CD4-positive, alpha-beta T cell treated with Interleukin-2 at 100 ng/mL for 4 hours (primary cell): ENCODE results near the gene INKA1.

Experiments used
- DNase-seq: peaks from one replicate; pipeline ENCODE4 v3.0.0-alpha.2; 2020; ENCODE audit warnings: low spot score

The INKA1 gene

GRCh38 chr3:49786357-49787181 is 16.5 kb upstream of the INKA1 start, which contains the start of gene IP6K1:
TSS of gene IP6K1 (minus strand) at chr3:49786542. CDS start at chr3:49748040, 38,502 bp downstream.
- peak; percentile 100 for DNase-seq

- no peak for DNase-seq
Observed at GRCh38 chr3:49787182-49787464, 15.9 kb upstream of the INKA1 start.

- DNase-seq = no peak
Observed at GRCh38 chr3:49787536-49787935, 15.5 kb upstream of the INKA1 start.

- DNase-seq = no peak
Observed at GRCh38 chr3:49788056-49788455, 15.0 kb upstream of the INKA1 start.

DNA sequence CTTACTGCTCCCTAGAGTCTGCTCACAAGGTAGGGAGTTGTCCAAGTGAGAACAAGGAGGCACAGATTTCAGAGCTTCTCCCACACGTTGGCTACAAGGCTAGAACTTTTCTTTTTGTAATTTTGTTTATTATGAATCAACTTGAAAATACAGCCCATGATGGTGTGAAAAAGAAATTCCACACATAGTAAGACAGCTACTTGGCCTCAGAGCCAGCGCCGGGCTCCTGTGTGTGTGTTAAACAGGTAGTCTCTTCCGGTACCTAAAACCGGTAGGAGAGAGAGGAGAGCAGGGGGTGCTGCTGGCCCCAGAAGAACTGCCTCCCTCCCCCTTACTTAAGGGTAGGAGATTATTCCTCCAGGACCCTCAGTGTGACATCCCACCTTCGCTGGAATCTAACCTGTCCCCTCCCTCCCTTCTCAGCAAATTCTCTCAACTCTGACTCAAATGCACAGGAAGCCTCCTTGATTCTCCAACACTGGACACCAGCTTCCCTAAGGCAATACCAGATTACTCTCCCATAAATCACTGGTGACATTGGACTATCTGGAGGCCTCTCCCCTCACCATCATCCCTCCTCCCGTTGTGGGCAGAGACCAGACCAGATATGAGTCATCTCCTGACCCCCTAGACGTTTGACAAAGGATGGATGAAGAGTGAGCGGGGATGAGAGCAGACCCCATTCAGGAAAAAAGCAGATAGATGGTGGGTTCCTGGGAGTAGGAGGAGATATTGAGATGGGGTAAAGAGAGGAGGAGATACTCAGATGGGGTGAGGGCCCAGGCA is 12.2 kb upstream of the INKA1 start:
- no peak for DNase-seq

DNA sequence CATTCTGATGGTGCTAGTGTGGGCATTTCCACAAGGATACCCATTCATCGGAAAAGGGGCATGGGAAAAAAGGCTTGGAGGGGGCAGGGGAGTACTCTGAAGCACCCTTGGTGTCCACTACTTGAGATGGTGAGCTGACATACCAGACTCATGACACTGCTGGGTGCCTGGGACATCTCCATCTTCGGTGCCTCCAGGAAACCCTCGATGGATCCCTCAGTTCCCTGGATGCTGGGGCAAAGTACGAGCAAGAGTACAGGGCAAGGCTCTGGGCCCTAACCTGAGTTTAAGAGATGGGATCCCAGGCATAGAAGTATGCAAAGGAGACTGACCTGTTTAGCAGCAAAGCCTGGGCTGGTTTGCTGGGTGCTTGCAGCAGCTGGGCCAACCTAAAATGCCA is 11.5 kb upstream of the INKA1 start:
- no peak for DNase-seq

DNA sequence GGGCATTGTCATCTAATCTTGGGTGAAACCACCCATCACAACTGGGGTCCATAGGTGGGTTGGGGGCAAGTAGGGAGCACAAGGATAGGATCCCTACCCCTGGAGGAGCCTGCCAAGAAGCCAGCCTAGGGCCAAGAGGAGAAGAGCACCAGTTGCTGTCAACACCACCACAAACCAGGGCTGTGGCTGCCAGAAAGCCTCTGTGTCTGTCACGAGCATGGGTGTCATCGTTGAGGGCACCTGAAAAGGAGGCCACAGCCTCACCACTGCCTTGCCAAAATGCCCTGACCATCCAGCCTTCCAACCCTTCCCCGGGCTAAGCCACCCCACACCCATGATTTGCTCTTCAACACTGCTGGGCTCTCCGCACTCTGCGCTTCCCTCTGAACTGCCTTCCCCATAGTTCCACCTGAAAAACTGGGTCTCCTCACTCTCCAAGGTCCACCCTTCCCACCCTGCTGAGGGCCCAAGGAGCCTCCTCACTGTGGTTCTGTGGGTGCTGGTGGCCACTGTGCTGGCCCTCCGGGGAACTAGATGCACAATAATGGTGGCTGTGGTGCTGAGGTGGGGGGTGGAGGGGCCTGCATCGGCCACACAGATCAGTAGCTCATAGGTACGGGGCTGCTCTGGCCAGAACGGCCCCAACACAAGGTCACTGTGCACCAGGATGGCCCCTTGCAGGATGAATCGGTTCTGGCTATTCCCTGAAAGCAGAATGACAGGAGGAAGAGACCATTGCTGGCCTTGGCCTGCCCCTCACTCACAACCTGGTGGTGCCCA is 10.5 kb upstream of the INKA1 start:
- DNase-seq = no peak

GRCh38 chr3:49793486-49794085 is 9.5 kb upstream of the INKA1 start:
- no peak for DNase-seq

DNA sequence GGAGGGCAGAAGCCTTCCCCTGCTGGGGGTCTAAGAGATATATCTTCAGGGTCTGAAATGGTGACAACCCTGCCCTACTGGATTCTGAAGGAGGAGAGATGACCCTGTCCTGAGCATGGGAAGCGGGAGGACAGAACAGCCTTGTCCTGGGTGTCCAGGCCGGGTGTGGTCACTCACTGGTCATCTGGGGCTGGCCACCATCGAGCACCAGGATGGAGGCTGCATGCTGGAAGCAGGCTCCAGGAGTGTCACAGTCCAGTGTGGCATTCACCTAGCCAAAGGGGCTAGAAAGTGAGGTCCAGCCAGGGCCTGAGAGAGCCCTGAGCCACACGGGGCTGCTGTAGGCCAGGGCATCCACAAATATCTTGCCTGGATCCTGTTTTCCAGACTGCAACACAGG is 8.6 kb upstream of the INKA1 start:
- no peak for DNase-seq

DNA sequence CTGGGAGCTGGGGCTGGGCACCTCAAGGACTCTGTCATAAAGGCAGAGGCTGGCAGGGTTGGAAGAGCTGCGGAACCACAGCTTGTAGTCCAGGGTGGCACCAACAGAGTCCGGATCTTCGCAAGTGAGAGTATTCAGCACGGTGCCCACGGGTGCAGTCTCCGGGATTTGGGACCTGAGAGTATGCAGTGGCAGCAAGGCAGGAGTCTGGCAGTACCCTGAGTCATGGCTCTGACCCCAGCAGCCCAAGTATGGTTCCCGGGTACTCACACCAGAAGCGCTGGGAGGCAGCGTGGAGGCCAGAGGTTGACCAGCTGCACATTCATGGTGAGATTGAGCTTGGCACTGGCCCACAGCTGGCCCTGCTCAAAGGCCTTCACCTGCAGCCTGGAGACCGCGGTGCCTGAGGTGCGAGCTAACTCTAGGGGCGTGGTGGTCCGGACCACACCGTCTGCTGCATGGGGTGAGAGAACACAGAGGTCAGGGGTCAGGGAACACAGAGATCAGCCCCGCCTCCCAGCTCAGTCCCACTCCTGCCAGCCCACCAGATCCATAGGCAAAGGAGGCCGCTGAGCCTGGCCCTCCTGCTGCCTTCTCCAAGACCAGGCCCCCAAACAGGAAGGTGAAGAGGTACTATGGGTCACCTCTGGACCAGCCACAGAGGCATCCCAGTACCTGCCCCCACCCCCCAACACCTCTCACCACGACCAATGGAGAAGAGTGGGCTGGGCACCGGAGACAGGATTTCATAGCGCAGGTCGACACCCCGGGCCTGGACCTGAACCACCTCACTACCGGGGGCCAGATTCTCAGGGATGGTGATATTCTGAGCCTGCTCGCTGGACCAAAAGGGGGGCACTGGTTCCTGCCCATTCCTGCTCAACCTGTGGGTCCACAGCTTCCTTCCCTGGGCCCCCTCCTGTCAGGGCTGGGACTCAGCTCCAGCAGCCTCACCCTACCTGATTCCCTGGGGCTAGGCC is 7.8 kb upstream of the INKA1 start:
- DNase-seq = no peak

DNA sequence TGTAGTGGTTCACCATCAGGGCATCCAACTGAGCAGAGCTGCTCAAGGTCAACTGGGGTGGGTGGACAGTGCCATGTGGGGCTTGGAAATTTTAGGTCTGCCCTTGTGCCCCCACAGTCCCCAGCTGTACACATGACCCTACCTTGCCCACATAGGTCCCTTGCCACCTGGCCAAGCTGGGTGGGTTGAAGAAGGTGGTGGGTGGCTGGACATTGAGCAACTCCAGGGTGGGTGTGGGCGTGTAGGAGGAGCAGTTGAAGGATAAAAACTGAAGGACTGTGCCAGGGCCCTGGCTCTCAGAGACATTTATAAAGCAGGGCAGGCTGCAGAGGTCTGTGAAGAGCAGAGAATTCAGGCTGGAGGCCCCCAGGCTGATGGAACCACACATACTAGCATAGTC is 4.0 kb upstream of the INKA1 start:
- DNase-seq = no peak

DNA sequence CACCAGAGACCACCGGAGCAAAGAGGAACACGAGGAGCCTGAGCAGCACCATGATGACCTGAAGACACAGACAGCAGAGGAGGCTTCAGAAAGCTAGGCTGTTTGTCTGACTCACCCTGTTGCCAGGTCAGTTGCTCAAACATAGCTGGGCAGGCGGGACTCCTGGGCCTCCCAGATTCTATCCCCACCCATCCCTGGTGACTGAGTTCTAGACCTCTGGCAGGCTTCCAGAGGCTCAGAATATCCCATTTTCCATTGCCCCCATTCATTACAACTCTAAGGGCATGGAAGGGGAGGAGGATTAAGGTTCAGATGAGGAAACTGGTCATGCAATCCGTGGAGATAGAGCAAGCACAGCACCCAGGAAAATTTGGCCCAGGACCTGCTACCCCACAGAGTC is 3.3 kb upstream of the INKA1 start, which contains the start of gene CDHR4:
Gene CDHR4, minus strand, starts transcription at position 113 of the 400 bp plus-strand sequence. Its CDS starts 61 bp downstream, at position 52.
- DNase-seq = no peak

DNA sequence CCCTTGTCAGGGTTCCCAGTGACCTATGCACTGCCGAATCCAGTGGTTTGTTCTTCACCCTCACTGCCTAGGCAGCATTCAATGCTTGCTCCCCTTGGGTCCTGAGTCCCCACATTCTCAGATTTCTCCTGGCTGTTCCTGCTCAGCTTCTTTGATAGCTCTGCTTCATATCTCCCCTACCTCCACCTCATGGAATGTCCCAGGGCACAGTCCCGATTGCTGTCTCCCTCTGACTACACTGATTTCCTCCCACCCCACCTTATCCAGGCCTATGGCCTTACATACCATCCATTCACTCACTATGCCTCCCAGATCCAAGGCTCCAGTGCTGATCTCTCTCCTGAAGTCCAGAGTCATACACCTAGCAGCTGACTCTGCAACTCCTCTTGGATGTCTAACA is 1.9 kb upstream of the INKA1 start:
- no peak for DNase-seq

GRCh38 chr3:49803465-49804140 is 542 bp downstream of the INKA1 start:
- peak; percentile 22 for DNase-seq

DNA sequence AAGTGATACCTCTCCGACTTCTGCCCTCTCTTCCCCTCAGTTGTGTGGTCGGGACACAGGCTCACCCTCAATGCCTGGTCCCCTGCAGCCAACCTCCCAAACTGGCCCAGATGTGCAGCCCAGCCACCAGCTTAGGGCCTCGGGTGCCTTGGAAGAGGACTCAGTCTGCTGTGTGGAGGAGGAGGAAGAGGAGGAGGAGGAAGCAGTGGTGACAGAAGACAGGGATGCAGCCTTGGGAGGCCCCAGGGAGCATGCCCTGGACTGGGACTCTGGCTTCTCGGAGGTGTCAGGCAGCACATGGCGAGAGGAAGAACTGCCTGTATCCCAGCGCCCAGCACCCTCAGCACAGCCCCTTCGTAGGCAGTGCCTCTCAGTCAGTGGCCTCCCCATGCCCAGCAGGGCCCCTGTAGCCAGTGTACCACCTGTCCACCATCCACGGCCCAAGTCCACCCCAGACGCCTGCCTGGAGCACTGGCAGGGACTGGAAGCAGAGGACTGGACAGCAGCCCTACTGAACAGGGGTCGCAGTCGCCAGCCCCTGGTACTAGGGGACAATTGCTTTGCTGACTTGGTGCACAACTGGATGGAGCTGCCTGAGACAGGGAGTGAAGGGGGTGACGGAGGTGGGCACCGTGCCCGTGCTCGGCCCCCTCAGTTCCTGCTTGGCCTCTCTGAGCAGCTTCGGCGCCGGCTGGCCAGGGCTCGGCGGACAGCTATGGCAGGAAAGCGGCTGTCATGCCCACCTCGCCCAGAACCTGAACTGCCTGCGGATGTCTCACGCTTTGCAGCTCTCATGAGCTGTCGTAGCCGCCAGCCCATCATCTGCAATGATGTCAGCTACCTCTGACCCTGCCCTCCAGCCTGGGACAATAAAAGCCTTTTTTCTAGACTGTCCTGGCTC is 1.3 kb downstream of the INKA1 start:
- DNase-seq = no peak

DNA sequence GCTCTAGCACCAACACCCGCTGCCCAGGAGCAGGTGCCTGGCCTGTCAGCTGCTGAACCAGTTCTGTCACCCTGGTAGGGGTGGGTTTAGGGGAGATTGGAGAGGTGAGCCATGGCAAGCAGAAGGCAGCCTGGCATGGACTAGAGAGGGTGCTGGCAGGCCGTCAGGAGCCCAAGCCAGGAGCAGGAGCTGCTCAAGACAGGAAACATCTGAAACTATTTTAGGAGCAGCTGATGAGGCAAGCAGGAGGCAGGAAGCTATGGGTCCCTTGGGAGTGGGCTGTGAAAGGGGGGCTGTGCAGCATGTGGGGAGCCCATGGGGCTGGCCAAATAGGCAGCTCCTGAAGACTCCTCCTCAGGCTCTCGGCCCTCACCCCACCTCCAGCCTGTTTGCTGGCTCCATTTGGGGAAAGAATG is 2.3 kb downstream of the INKA1 start:
- no peak for DNase-seq

GRCh38 chr3:49805897-49806701 is 3.0 kb downstream of the INKA1 start:
- no peak for DNase-seq

DNA sequence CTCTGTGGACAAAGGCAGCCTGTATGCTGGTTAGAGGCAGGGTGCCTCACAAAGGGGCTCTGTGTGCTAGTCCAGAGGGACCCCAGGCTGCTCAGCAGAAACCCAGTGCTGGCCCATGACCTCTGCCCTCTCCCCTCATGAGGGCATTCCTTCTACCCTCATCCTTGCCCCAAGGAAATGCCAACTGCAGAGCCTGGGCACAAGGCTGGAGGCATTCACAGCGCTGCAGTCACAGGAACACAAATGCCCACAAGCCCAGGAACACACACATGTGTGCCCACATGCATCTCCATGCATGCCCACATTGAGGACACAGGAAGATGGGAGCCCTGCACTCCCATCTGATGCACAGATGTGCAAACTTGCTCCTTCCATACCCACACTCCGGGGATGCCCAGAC is 3.8 kb downstream of the INKA1 start:
- DNase-seq = no peak
